Measurements from ENCODE around the gene MRPL40.

DNA sequence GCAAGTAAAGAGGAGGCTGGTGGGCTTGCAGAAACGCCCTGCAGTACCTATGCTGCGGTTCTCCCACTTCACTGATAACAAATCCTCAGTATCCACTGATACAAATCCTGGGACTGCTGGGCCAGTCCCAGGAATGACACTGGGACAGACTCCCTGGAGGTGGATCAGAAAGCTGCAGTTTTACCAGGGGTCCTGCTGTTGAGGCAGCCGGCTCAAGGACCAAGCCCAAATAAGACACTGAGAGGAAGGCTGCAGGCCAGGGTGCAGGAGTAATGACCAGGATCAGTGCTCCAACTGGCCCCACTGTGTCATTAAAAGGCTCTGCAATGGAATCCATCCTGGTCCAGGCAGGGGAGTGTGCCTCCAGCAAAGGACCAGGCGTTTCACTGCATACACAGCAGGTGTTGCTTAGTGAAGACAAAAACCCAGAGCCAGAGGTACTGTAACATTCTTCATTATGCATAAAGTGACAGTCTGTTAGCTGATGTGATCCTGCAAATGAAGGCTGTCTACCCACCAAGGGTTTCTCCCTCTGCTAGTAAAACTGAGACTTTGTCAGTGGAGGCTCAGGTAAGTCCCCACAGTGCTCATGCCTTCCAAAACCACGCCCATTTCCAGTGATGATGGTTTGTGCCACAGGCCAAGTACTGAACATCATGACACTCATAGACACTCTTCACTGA lies 16.5 kb downstream of the MRPL40 start:
- no peak for TF ChIP-seq CTCF (IDR thresholded peaks at IDR 0.05; ENCODE audit: insufficient read depth, low read length)
- TF ChIP-seq REST (IDR thresholded peaks at IDR 0.05; ENCODE audit: insufficient replicate concordance, low read depth) = no peak
- TF ChIP-seq GABPA (IDR thresholded peaks at IDR 0.05; ENCODE audit: low read depth) = no peak
- TF ChIP-seq SPI1 (IDR thresholded peaks at IDR 0.05; ENCODE audit: borderline replicate concordance, low read depth) = no peak
- TF ChIP-seq POLR2AphosphoS5 (IDR thresholded peaks at IDR 0.05; ENCODE audit: low read depth) = no peak
